ENCODE measurements around the gene LCN6. TPM values are rescaled to one million over a fixed set of nuclear protein-coding genes. Genes with fewer than 3 reads are reported as not detected.

LCN6 gene
- total RNA-seq, 3 donors from 2014 or later: 1.0 to 8.5 (median 4.7) TPM

DNA sequence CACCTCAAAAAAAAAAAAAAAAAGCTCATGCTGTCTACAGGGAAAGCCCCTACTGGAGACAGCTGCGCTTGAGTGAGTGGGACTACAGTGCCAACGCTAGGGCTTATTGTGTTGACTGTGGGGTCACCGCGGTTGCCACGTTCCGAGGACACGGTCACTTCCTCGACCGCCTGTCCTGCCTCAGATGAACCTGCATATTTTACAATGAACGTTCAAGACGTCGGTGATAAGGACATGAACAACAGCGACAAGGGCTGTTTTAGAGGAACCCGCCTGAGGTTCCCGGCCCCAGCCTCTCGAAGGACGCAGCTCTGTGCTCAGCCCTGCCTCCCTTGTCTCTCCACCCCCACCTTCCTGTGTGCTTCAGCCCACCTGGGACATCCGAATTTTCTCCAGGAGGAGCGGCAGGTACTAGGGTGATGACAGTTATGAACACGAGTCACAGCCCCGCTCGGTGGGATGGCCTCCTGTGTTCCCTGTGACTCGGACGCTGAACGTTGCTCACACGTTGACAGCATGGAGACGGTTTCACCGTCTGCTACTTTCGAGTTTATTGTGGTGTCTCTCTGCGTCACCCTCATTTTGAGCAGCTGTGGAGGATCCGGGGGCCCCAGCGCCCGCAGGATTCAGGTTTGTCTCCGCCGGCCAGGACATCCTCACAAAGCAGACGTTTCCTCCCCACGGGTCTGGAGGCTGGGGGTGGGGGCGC, 47.2 kb downstream of the LCN6 start:
- intact Hi-C loops (cut with DNase I, micrococcal nuclease): no loop called here
- TF ChIP-seq CTCF (IDR thresholded peaks at IDR 0.05): no peak
- H3K9me3 ChIP-seq: no peaks in the 10 kb centered on the region
- DNase-seq (no peak), ATAC-seq (peak; percentile 39)
- no peaks in the 10 kb centered on the region for H3K36me3 ChIP-seq (ENCODE audit: low read depth)
- no peak overlapping the region for H3K4me3 ChIP-seq
- H3K4me1 ChIP-seq (ENCODE audit: low read depth): peaks cover 9% of the 10 kb centered on the region

GRCh38 chr9:136700304-136700703, 48.0 kb downstream of the LCN6 start:
- ATAC-seq (no peak), DNase-seq (no peak)
- TF ChIP-seq CTCF (IDR thresholded peaks at IDR 0.05): no peak
- H3K9me3 ChIP-seq: no peaks in the 10 kb centered on the region
- intact Hi-C loops (cut with DNase I, micrococcal nuclease): no loop called here
- H3K4me3 ChIP-seq: no peak overlapping the region
- H3K4me1 ChIP-seq (ENCODE audit: low read depth): peaks cover 15% of the 10 kb centered on the region
- no peaks in the 10 kb centered on the region for H3K36me3 ChIP-seq (ENCODE audit: low read depth)

DNA sequence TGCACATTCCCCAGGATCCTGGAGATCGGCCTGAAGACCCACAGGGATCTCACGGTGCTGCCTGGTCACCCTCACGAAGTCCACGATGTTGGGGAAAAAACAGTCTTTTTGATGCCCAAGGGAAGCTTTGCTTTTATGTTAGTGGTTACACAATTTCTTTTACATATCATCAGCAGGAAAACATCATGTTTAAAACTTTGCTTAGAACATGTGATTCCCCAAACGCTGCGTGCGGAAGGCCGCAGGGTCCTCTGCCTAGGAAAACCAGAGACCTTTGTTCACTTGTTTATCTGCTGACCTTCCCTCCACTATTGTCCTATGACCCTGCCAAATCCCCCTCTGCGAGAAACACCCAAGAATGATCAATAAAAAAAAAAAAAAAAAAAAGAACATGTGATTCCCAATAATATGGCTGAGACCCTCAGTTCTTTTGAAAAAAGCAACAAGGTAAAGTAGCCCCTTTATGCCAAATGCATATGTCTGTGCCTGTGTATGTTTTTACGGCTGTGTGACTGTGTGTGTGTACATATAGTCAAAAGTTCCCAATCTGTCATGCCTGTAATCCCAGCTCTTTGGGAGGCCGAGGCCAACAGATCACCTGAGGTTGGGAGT, 49.6 kb downstream of the LCN6 start:
- Histone ChIP-seq H3K9me3 (no peaks in the 10 kb centered on the region), H3K4me1 (ENCODE audit: low read depth) (peaks cover 28% of the 10 kb centered on the region), H3K4me3 (no peak overlapping the region), H3K36me3 (ENCODE audit: low read depth) (no peaks in the 10 kb centered on the region)
- intact Hi-C loops (cut with DNase I, micrococcal nuclease): no loop called here
- no peak for TF ChIP-seq CTCF (IDR thresholded peaks at IDR 0.05)
- ATAC-seq (no peak), DNase-seq (no peak)

- TF ChIP-seq CTCF (IDR thresholded peaks at IDR 0.05): no peak
- H3K36me3 ChIP-seq (ENCODE audit: low read depth): no peaks in the 10 kb centered on the region
- ATAC-seq: no peak
- H3K9me3 ChIP-seq: no peaks in the 10 kb centered on the region
- DNase-seq: no peak
- intact Hi-C loops (cut with DNase I, micrococcal nuclease): no loop called here
- H3K4me1 ChIP-seq (ENCODE audit: low read depth): peaks cover 31% of the 10 kb centered on the region
- no peak overlapping the region for H3K4me3 ChIP-seq
Observed at GRCh38 chr9:136697821-136698526, 50.4 kb downstream of the LCN6 start.

GRCh38 chr9:136697146-136697820, 51.0 kb downstream of the LCN6 start:
- H3K4me1 ChIP-seq (ENCODE audit: low read depth): peaks cover 31% of the 10 kb centered on the region
- no peak overlapping the region for H3K4me3 ChIP-seq
- peak in 1 of 3 donors; percentile 58 for DNase-seq
- ATAC-seq: no peak
- intact Hi-C loops (cut with DNase I, micrococcal nuclease): no loop called here
- H3K36me3 ChIP-seq (ENCODE audit: low read depth): no peaks in the 10 kb centered on the region
- TF ChIP-seq CTCF (IDR thresholded peaks at IDR 0.05): no peak
- H3K9me3 ChIP-seq: no peaks in the 10 kb centered on the region
